Trophoblast cell (in vitro differentiated cells and primary cell): ENCODE results near the gene TEX26. TPM values are rescaled to one million over a fixed set of nuclear protein-coding genes. Genes with fewer than 3 reads are reported as not detected.

ENCODE experiments used
- DNase-seq, 2 donors: peaks; one replicate each; pipeline ENCODE4 v3.0.0-alpha.2; 2016
- H2AFZ ChIP-seq: 2 replicates; pipeline ENCODE4 v1.6.1; 2013; ENCODE audit warnings: low read length, moderate library complexity, mild to moderate bottlenecking; ENCODE audit not compliant: insufficient read depth, poor library complexity
- H2AK5ac ChIP-seq: 2 replicates; pipeline ENCODE4 v1.6.1; 2013; ENCODE audit warnings: mild to moderate bottlenecking, low read length
- H2BK120ac ChIP-seq: 2 replicates; pipeline ENCODE4 v1.6.1; 2013; ENCODE audit warnings: low read length, mild to moderate bottlenecking, moderate library complexity; ENCODE audit not compliant: insufficient read depth, poor library complexity
- H2BK12ac ChIP-seq: 2 replicates; pipeline ENCODE4 v1.6.1; 2013; ENCODE audit warnings: mild to moderate bottlenecking, low read length, moderate library complexity
- H2BK5ac ChIP-seq: 2 replicates; pipeline ENCODE4 v1.6.1; 2013; ENCODE audit warnings: low read length, low read depth, moderate library complexity, mild to moderate bottlenecking; ENCODE audit not compliant: poor library complexity
- H3K14ac ChIP-seq: 2 replicates; pipeline ENCODE4 v1.6.1; 2013; ENCODE audit warnings: mild to moderate bottlenecking, low read length
- H3K18ac ChIP-seq: 2 replicates; pipeline ENCODE4 v1.6.1; 2013; ENCODE audit warnings: mild to moderate bottlenecking, low read length
- H3K23ac ChIP-seq: 2 replicates; pipeline ENCODE4 v1.6.1; 2013; ENCODE audit warnings: low read length
- H3K27ac ChIP-seq: 2 replicates; pipeline ENCODE4 v1.5.1; 2013; ENCODE audit warnings: low read depth, mild to moderate bottlenecking, inconsistent platforms, low read length, moderate library complexity
- H3K27me3 ChIP-seq: 2 replicates; pipeline ENCODE4 v1.6.1; 2013; ENCODE audit warnings: inconsistent platforms, mild to moderate bottlenecking, low read length, moderate library complexity; ENCODE audit not compliant: insufficient read depth
- H3K36me3 ChIP-seq, 2 experiments: 1 replicate in 1 of 2; 2 replicates in 1 of 2; pipeline ENCODE4 v1.6.1; 2013; ENCODE audit warnings: low read length in 2 of 2, mild to moderate bottlenecking in 2 of 2, moderate library complexity in 1 of 2; ENCODE audit not compliant: insufficient read depth in 2 of 2, control insufficient read depth in 1 of 2
- H3K4ac ChIP-seq: 2 replicates; pipeline ENCODE4 v1.6.1; 2013; ENCODE audit warnings: low read depth, mild to moderate bottlenecking, low read length, moderate library complexity
- H3K4me1 ChIP-seq, 2 experiments: 1 replicate in 1 of 2; 2 replicates in 1 of 2; pipeline ENCODE4 v1.6.1; 2013; ENCODE audit warnings: low read length in 2 of 2, mild to moderate bottlenecking in 2 of 2, moderate library complexity in 1 of 2; ENCODE audit not compliant: insufficient read depth in 2 of 2, control insufficient read depth in 1 of 2
- H3K4me2 ChIP-seq: 2 replicates; pipeline ENCODE4 v1.6.1; 2013; ENCODE audit warnings: inconsistent platforms, mild to moderate bottlenecking, low read length, moderate library complexity
- H3K4me3 ChIP-seq: 2 replicates; pipeline ENCODE4 v1.5.1; 2013; ENCODE audit warnings: mild to moderate bottlenecking, low read depth, low read length, inconsistent platforms
- H3K79me1 ChIP-seq: one replicate; pipeline ENCODE4 v1.6.1; 2013; ENCODE audit warnings: low read length
- H3K79me2 ChIP-seq: 2 replicates; pipeline ENCODE4 v1.6.1; 2013; ENCODE audit warnings: low read length, mild to moderate bottlenecking; ENCODE audit not compliant: control insufficient read depth, insufficient read depth, poor library complexity
- H3K9ac ChIP-seq: 2 replicates; pipeline ENCODE4 v1.6.1; 2013; ENCODE audit warnings: mild to moderate bottlenecking, low read length
- H3K9me3 ChIP-seq: 2 replicates; pipeline ENCODE4 v1.6.1; 2013; ENCODE audit warnings: low read depth, mild to moderate bottlenecking, control low read depth, inconsistent platforms, low read length; ENCODE audit not compliant: insufficient read depth
- H4K12ac ChIP-seq: 2 replicates; pipeline ENCODE4 v1.6.1; 2013; ENCODE audit warnings: low read depth, mild to moderate bottlenecking, low read length, moderate library complexity
- H4K8ac ChIP-seq: 2 replicates; pipeline ENCODE4 v1.6.1; 2013; ENCODE audit warnings: low read depth, mild to moderate bottlenecking, low read length, moderate library complexity
- H4K91ac ChIP-seq: one replicate; pipeline ENCODE4 v1.6.1; 2013; ENCODE audit warnings: low read depth, mild to moderate bottlenecking, low read length, moderate library complexity
- WGBS: extraction: QIAGEN DNeasy Blood & Tissue Kit; methylation state at CpG from one replicate; pipeline ENCODE4 v1.1.7; 2013; ENCODE audit warnings: missing lambda C conversion rate; ENCODE audit not compliant: insufficient read length, insufficient coverage; ENCODE audit errors: extremely low coverage; 5-methylcytosine and 5-hydroxymethylcytosine counted together
- polyA plus RNA-seq: library from polyadenylated mRNA; stranded (reverse); fragments of 200-250 nt; gene quantifications from 2 replicates; pipeline ENCODE4 v1.2.3, GENCODE V29; 2013

Gene TEX26
- polyA plus RNA-seq = 0.12 TPM in 1 of 2 replicates, not detected in the other

GRCh38 chr13:30932481-30933353 is at the start of gene TEX26:
TSS of gene TEX26 (plus strand) at chr13:30932656. CDS start at chr13:30932716, 60 bp downstream.
- H3K23ac ChIP-seq = peak within 1 kb of the TSS; percentile 95
- H3K9ac ChIP-seq = no peak within 1 kb of the TSS
- H3K27ac ChIP-seq = no peak within 1 kb of the TSS
- H3K9me3 ChIP-seq = no peaks in the 10 kb centered on the region
- H3K4me1 ChIP-seq = peaks cover 12 to 26% of the 10 kb centered on the region in 2 experiments
- no peak within 1 kb of the TSS for H3K18ac ChIP-seq
- H3K36me3 ChIP-seq = no peaks in the 10 kb centered on the region
- no peak within 1 kb of the TSS for H3K4me3 ChIP-seq
- H3K14ac ChIP-seq = no peak within 1 kb of the TSS
- peak within 1 kb of the TSS; percentile 16 for H2BK5ac ChIP-seq
- peak within 1 kb of the TSS; percentile 45 for H4K8ac ChIP-seq
- WGBS = no CpG with 5 or more reads among the region's 32 CpGs
- H2BK120ac ChIP-seq = peak within 1 kb of the TSS; percentile 55
- H4K91ac ChIP-seq = peak within 1 kb of the TSS; percentile 2
- peaks cover 8% of the 10 kb centered on the region for H3K79me1 ChIP-seq
- H3K4ac ChIP-seq = no peak within 1 kb of the TSS
- H3K27me3 ChIP-seq = no peaks in the 10 kb centered on the region
- peak within 1 kb of the TSS; percentile 46 for H2BK12ac ChIP-seq
- no peak within 1 kb of the TSS for H2AK5ac ChIP-seq
- DNase-seq = no peak
- peak within 1 kb of the TSS; percentile 6 for H3K4me2 ChIP-seq
- H3K79me2 ChIP-seq = no peaks in the 10 kb centered on the region
- H4K12ac ChIP-seq = no peak within 1 kb of the TSS
- H2AFZ ChIP-seq = no peak within 1 kb of the TSS

DNA sequence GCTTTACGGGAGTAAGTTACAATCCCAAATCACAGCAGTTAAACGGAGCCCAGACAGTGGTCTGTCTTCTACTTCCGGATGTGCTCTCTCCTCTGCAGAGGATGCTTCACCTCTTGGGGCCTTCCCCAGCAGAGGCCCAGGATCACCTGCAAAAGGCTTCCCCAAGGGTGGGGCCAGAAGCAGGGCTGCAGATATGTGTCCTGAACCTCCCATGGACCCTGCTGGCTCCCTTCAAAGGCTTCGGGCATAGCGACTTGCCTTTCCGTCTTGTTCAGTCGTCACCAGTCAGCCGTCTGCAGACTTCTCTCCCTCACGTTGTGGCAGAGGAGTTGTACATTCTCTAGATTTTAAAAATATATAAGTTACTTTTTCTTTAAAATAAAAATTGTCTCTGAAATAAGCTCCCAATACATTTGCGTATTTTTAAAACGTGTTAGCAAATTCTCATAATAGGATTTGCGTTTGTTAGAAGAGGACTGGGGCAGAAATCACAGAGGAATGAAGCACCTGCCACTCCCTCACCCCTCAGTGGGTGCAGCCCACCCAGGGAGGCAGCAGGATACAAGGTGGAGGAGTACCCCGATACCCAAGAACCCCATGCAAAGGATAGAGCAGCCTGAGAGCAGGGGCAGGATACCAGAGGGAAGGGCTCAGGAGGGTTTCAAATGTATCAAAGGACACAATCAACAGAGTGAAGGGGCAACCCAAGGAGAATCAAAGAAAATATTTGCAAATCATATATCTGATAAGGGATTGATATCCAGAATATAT is 49.3 kb upstream of the TEX26 start:
- Histone ChIP-seq H3K4ac (no peak overlapping the region), H4K8ac (peak overlapping the region; percentile 69), H2BK120ac (peak overlapping the region; percentile 97), H3K4me1 (peaks cover 9 to 21% of the 10 kb centered on the region in 2 experiments), H3K9me3 (no peaks in the 10 kb centered on the region), H3K14ac (peak overlapping the region; percentile 80), H3K18ac (peak overlapping the region; percentile 69), H3K79me2 (peaks cover 2% of the 10 kb centered on the region), H3K4me2 (no peak overlapping the region), H4K12ac (no peak overlapping the region), H3K23ac (no peak overlapping the region), H3K9ac (no peak overlapping the region), H2BK12ac (peak overlapping the region; percentile 97), H2AFZ (peak overlapping the region; percentile 35), H2AK5ac (peak overlapping the region; percentile 88), H3K4me3 (no peak overlapping the region), H2BK5ac (peak overlapping the region; percentile 81), H3K27ac (peak overlapping the region; percentile 23), H3K27me3 (no peaks in the 10 kb centered on the region), H3K79me1 (peaks cover 28% of the 10 kb centered on the region), H4K91ac (peak overlapping the region; percentile 90), H3K36me3 (no peaks in the 10 kb centered on the region)
- WGBS = no CpG with 5 or more reads among the region's 13 CpGs
- DNase-seq = no peak

GRCh38 chr13:30884543-30884942 is 47.9 kb upstream of the TEX26 start:
- no peak overlapping the region for H3K4ac ChIP-seq
- peaks cover 9 to 21% of the 10 kb centered on the region in 2 experiments for H3K4me1 ChIP-seq
- H4K12ac ChIP-seq = no peak overlapping the region
- no peaks in the 10 kb centered on the region for H3K27me3 ChIP-seq
- no peak overlapping the region for H3K18ac ChIP-seq
- no peak overlapping the region for H2BK5ac ChIP-seq
- no peak overlapping the region for H3K4me3 ChIP-seq
- peak overlapping the region; percentile 18 for H2BK12ac ChIP-seq
- DNase-seq = no peak
- H3K79me2 ChIP-seq = peaks cover 2% of the 10 kb centered on the region
- no peak overlapping the region for H3K14ac ChIP-seq
- no peak overlapping the region for H4K8ac ChIP-seq
- no peak overlapping the region for H3K27ac ChIP-seq
- peaks cover 0 to 2% of the 10 kb centered on the region in 2 experiments for H3K36me3 ChIP-seq
- WGBS = no CpG with 5 or more reads among the region's 5 CpGs
- H3K23ac ChIP-seq = no peak overlapping the region
- H3K9ac ChIP-seq = no peak overlapping the region
- peaks cover 26% of the 10 kb centered on the region for H3K79me1 ChIP-seq
- no peak overlapping the region for H2AK5ac ChIP-seq
- H3K4me2 ChIP-seq = no peak overlapping the region
- H4K91ac ChIP-seq = peak overlapping the region; percentile 70
- H2AFZ ChIP-seq = no peak overlapping the region
- H2BK120ac ChIP-seq = peak overlapping the region; percentile 30
- no peaks in the 10 kb centered on the region for H3K9me3 ChIP-seq

GRCh38 chr13:30889196-30889690 is 43.2 kb upstream of the TEX26 start:
- peaks cover 0 to 2% of the 10 kb centered on the region in 2 experiments for H3K36me3 ChIP-seq

More at GRCh38 chr13:30889196-30889690, 43.2 kb upstream of the TEX26 start:
- Histone ChIP-seq H2AK5ac (no peak overlapping the region), H3K4me1 (no peaks in the 10 kb centered on the region), H3K4me2 (no peak overlapping the region), H3K9me3 (no peaks in the 10 kb centered on the region), H2BK120ac (no peak overlapping the region), H2BK5ac (no peak overlapping the region), H3K14ac (no peak overlapping the region), H4K12ac (no peak overlapping the region), H3K4me3 (no peak overlapping the region), H4K91ac (no peak overlapping the region), H3K9ac (no peak overlapping the region), H2AFZ (no peak overlapping the region), H3K23ac (no peak overlapping the region), H3K18ac (no peak overlapping the region), H2BK12ac (no peak overlapping the region), H4K8ac (no peak overlapping the region), H3K27me3 (no peaks in the 10 kb centered on the region), H3K79me1 (peaks cover 6% of the 10 kb centered on the region), H3K27ac (no peak overlapping the region), H3K79me2 (no peaks in the 10 kb centered on the region), H3K4ac (no peak overlapping the region)
- no peak for DNase-seq
- WGBS = no CpG with 5 or more reads among the region's 3 CpGs
